ENCODE results near the gene CTSO. TPM values are rescaled to one million over a fixed set of nuclear protein-coding genes. Genes with fewer than 3 reads are reported as not detected.

CTSO gene
- total and polyA plus RNA-seq, 2 experiments from 2014 or later = 0.44 to 0.83 TPM

DNA sequence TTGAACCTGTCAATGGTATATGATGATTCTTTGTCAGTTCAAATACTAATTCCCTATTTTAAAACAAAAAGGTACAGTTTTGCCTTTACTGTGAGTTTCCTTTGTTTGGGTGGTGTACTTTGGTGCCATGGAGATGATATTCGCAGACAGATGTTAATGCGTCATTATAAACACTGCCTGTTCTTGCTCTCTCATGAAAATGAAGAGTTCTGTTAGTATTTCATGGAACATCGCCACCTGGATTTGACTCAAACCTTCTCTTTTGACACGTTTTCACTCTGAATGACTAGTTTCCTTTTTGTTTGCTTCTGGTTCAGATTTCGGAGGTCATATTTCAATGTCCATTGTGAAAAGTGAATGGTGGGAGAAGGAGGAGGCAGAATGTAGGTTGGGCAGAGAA, 6.9 kb upstream of the CTSO start:
- TF ChIP-seq, protein P1, sequence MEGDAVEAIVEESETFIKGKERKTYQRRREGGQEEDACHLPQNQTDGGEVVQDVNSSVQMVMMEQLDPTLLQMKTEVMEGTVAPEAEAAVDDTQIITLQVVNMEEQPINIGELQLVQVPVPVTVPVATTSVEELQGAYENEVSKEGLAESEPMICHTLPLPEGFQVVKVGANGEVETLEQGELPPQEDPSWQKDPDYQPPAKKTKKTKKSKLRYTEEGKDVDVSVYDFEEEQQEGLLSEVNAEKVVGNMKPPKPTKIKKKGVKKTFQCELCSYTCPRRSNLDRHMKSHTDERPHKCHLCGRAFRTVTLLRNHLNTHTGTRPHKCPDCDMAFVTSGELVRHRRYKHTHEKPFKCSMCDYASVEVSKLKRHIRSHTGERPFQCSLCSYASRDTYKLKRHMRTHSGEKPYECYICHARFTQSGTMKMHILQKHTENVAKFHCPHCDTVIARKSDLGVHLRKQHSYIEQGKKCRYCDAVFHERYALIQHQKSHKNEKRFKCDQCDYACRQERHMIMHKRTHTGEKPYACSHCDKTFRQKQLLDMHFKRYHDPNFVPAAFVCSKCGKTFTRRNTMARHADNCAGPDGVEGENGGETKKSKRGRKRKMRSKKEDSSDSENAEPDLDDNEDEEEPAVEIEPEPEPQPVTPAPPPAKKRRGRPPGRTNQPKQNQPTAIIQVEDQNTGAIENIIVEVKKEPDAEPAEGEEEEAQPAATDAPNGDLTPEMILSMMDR (conservative IDR thresholded peaks at IDR 0.05; ENCODE audit: low read depth in 2 of 2) = no peak
- TF ChIP-seq, protein P2, sequence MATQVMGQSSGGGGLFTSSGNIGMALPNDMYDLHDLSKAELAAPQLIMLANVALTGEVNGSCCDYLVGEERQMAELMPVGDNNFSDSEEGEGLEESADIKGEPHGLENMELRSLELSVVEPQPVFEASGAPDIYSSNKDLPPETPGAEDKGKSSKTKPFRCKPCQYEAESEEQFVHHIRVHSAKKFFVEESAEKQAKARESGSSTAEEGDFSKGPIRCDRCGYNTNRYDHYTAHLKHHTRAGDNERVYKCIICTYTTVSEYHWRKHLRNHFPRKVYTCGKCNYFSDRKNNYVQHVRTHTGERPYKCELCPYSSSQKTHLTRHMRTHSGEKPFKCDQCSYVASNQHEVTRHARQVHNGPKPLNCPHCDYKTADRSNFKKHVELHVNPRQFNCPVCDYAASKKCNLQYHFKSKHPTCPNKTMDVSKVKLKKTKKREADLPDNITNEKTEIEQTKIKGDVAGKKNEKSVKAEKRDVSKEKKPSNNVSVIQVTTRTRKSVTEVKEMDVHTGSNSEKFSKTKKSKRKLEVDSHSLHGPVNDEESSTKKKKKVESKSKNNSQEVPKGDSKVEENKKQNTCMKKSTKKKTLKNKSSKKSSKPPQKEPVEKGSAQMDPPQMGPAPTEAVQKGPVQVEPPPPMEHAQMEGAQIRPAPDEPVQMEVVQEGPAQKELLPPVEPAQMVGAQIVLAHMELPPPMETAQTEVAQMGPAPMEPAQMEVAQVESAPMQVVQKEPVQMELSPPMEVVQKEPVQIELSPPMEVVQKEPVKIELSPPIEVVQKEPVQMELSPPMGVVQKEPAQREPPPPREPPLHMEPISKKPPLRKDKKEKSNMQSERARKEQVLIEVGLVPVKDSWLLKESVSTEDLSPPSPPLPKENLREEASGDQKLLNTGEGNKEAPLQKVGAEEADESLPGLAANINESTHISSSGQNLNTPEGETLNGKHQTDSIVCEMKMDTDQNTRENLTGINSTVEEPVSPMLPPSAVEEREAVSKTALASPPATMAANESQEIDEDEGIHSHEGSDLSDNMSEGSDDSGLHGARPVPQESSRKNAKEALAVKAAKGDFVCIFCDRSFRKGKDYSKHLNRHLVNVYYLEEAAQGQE (IDR thresholded peaks at IDR 0.05; ENCODE audit: unreplicated experiment) = no peak
- TF ChIP-seq ZNF331 (CRISPR knock-in tag; IDR thresholded peaks at IDR 0.05; ENCODE audit: low read depth) (no peak), NANOG (IDR thresholded peaks at IDR 0.05; ENCODE audit: borderline replicate concordance) (no peak), JUNB (IDR thresholded peaks at IDR 0.05; ENCODE audit: unreplicated experiment) (no peak), STAT1 (IDR thresholded peaks at IDR 0.05; ENCODE audit: unreplicated experiment) (no peak), POLR2AphosphoS5 (IDR thresholded peaks at IDR 0.05; ENCODE audit: low read depth) (no peak), EZH2phosphoT487 (IDR thresholded peaks at IDR 0.05; ENCODE audit: unreplicated experiment) (no peak)
- TF ChIP-seq, protein P3, sequence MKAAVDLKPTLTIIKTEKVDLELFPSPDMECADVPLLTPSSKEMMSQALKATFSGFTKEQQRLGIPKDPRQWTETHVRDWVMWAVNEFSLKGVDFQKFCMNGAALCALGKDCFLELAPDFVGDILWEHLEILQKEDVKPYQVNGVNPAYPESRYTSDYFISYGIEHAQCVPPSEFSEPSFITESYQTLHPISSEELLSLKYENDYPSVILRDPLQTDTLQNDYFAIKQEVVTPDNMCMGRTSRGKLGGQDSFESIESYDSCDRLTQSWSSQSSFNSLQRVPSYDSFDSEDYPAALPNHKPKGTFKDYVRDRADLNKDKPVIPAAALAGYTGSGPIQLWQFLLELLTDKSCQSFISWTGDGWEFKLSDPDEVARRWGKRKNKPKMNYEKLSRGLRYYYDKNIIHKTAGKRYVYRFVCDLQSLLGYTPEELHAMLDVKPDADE (IDR thresholded peaks at IDR 0.05) = no peak
- no peaks in the 10 kb centered on the region for H3K9me3 Mint-ChIP-seq
- H3K36me3 Mint-ChIP-seq (ENCODE audit: low read depth) = no peaks in the 10 kb centered on the region
- no peak overlapping the region for H3K27ac ChIP-seq (ENCODE audit: low read depth)
- H3K27ac Mint-ChIP-seq = no peak overlapping the region
- ATAC-seq (no peak), DNase-seq (ENCODE audit: low spot score) (no peak)
- no peaks in the 10 kb centered on the region; the same call in 1 of the 2 replicates for H3K4me1 ChIP-seq (ENCODE audit: insufficient read depth)
- peaks cover 5% of the 10 kb centered on the region; the same call in 2 of the 3 replicates for H3K4me1 Mint-ChIP-seq
- no peaks in the 10 kb centered on the region for H3K79me2 ChIP-seq (replicated peaks; ENCODE audit: insufficient read depth)
- 0 out of 2 replicates have a peak, but pooled peaks cover 6% of the 10 kb centered on the region for H3K9me2 ChIP-seq (ENCODE audit: insufficient read depth)
- H3F3A ChIP-seq (replicated peaks; ENCODE audit: low read depth) = no peaks in the 10 kb centered on the region
- H3K4me3 Mint-ChIP-seq = no peak overlapping the region
- H3K4me3 ChIP-seq = no peak overlapping the region
- H3K27me3 ChIP-seq (ENCODE audit: insufficient read depth) = no peaks in the 10 kb centered on the region
- no peak overlapping the region for H2AFZ ChIP-seq
- H3K4me2 ChIP-seq = no peak overlapping the region
- H4K20me1 ChIP-seq (replicated peaks; ENCODE audit: insufficient read depth) = no peaks in the 10 kb centered on the region
- H3K27me3 Mint-ChIP-seq (ENCODE audit: insufficient read depth, low read depth, poor library complexity) = no peaks in the 10 kb centered on the region
- H3K36me3 ChIP-seq (ENCODE audit: insufficient read depth) = no peaks in the 10 kb centered on the region

DNA sequence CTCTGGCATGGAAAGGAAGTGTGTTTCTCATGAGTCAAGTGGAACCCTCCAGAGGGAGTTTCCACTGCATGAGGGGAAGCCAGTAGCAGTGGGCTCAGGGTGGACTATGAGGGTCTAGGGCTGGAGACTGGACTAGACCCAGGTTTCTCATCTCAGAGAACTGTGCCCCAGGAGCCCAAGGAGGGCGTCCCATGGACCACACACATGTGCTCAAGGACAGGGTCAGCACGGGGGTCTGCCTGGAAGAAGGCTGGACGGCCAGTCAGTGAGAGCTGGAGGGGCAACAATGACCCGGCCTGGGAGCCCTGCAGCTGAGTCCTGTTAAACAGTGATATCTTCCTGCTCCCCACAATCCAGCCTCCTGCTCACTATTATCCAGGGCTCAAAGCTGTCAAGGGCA, 5.8 kb upstream of the CTSO start:
- ATAC-seq = no peak
- no peak overlapping the region for H3K27ac Mint-ChIP-seq
- TF ChIP-seq EZH2 (IDR thresholded peaks at IDR 0.05; ENCODE audit: low read depth, unreplicated experiment) (no peak), ZNF114 (CRISPR knock-in tag; IDR thresholded peaks at IDR 0.05) (no peak), CREB1 (CRISPR knock-in tag; IDR thresholded peaks at IDR 0.05; ENCODE audit: low read depth) (no peak), NANOG (IDR thresholded peaks at IDR 0.05; ENCODE audit: borderline replicate concordance) (no peak), ZNF331 (CRISPR knock-in tag; IDR thresholded peaks at IDR 0.05; ENCODE audit: low read depth) (no peak), STAT1 (IDR thresholded peaks at IDR 0.05; ENCODE audit: unreplicated experiment) (no peak)
- TF ChIP-seq, protein P3 (IDR thresholded peaks at IDR 0.05) = no peak
- TF ChIP-seq, protein P2 (IDR thresholded peaks at IDR 0.05; ENCODE audit: unreplicated experiment) = no peak

More for the DNA sequence above, 5.8 kb upstream of the CTSO start:
- H4K20me1 ChIP-seq (replicated peaks; ENCODE audit: insufficient read depth) = no peaks in the 10 kb centered on the region
- peaks cover 2% of the 10 kb centered on the region; the same call in 2 of the 3 replicates for H3K4me1 Mint-ChIP-seq
- H3K27ac ChIP-seq (ENCODE audit: low read depth) = no peak overlapping the region
- H3K4me3 Mint-ChIP-seq = no peak overlapping the region
- H2AFZ ChIP-seq = no peak overlapping the region
- no peaks in the 10 kb centered on the region for H3K79me2 ChIP-seq (replicated peaks; ENCODE audit: insufficient read depth)
- H3K27me3 ChIP-seq (ENCODE audit: insufficient read depth) = no peaks in the 10 kb centered on the region
- H3K4me3 ChIP-seq = no peak overlapping the region
- H3K4me1 ChIP-seq (ENCODE audit: insufficient read depth) = no peaks in the 10 kb centered on the region; the same call in 1 of the 2 replicates
- H3K9me3 Mint-ChIP-seq = no peaks in the 10 kb centered on the region
- no peaks in the 10 kb centered on the region for H3K27me3 Mint-ChIP-seq (ENCODE audit: insufficient read depth, low read depth, poor library complexity)
- H3K9me2 ChIP-seq (ENCODE audit: insufficient read depth) = 0 out of 2 replicates have a peak, but pooled peaks cover 6% of the 10 kb centered on the region
- H3K36me3 Mint-ChIP-seq (ENCODE audit: low read depth) = no peaks in the 10 kb centered on the region
- no peaks in the 10 kb centered on the region for H3F3A ChIP-seq (replicated peaks; ENCODE audit: low read depth)
- H3K4me2 ChIP-seq = no peak overlapping the region
- no peak for DNase-seq (ENCODE audit: low spot score)
- no peaks in the 10 kb centered on the region for H3K36me3 ChIP-seq (ENCODE audit: insufficient read depth)

Data from GM23338 (cell line).